Left cardiac atrium (tissue), 4 donors: ENCODE measurements around the gene ADA. TPM values are rescaled to one million over a fixed set of nuclear protein-coding genes. Genes with fewer than 3 reads are reported as not detected.

ENCODE experiments used
- ATAC-seq, 2 donors: fragments of 200-7000 bp; cut with Tn5 transposase; one replicate each; pipeline ENCODE4 v1.9.1; 2020; ENCODE audit warnings: mild to moderate bottlenecking in 2 of 2, moderate library complexity in 2 of 2
- DNase-seq: peaks from one replicate; pipeline ENCODE4 v3.0.0-alpha.2; 2020
- intact Hi-C, 2 donors: fragments of 100-400 bp; cut with DNase I; formaldehyde crosslinking; loops; one replicate each; pipeline versions ENCODE4 v1.14.1 to v1.15.1; 2022 to 2023
- total RNA-seq, 2 donors: library from RNA; stranded (reverse); fragmentation: NEBNext Ultra II Directional; extraction: Animal tissue kit (Norgen Biotek cat#: 25700); gene quantifications; one replicate each; pipeline ENCODE4 v1.2.1, GENCODE V29; 2021
- donor health status: DM: no; HTN: yes; CAD: no.
- donor health status: DM: no; HTN: yes; CAD: no; lungs with severe emphysema.
- donor health status: DM: yes; HTN: yes; CAD: no.
- donor health status: Dilated cardiomyopathy.

Gene ADA
- total RNA-seq, 2 donors from 2014 or later, result 11.3 to 12.2 TPM

DNA sequence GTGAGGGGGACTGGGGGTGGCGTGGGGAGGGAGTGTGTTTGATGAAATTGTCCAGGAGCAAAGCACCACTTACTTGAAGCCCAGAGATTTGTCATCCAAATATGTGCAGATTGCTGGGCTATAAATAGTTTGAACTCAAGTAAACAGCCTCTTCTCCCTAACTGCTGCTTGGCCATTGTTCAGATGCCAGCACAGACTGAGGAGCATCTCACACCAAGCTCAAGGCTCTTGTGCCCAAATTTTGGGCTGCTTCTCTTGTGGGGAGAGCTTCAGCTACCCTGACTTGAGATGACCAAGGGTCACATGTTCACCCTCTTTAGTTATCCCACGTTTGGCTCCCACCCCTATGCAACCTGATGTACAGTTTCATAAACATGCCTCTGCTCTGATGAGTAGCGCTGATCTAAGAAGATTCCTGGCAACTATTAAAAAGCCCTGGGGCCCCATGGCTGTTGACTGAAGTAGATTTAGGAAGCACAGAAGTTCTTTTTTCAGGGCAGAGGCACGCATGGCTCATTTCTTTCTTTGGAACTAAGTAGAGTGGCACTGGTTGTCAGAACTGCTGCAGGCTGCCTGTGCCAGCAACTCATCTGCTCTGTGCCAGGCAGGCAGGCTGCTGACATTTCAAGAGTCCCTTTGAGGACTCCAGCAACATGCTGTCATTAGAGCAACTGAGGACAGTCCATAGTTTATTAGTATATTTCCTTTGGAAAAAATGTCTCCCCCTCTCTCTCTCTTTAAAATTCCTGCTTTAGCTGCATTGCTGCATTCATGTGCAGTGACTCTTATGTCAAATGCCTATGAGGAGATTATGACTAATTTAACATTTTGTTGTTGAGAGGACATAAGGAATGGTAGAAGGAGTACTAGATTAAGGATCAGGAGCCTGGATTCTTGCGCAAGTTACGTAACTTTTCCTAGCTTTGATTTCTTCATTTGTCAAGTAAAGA lies 78.7 kb downstream of the ADA start:
- intact Hi-C loops, result loop anchor here in 1 of 2 donors (5.0 kb wide), 1 partner anchor 34 kb away; no protein-coding TSS in a partner anchor
- ATAC-seq, result peak; percentile 87 to 93
- DNase-seq, result peak; percentile 56

DNA sequence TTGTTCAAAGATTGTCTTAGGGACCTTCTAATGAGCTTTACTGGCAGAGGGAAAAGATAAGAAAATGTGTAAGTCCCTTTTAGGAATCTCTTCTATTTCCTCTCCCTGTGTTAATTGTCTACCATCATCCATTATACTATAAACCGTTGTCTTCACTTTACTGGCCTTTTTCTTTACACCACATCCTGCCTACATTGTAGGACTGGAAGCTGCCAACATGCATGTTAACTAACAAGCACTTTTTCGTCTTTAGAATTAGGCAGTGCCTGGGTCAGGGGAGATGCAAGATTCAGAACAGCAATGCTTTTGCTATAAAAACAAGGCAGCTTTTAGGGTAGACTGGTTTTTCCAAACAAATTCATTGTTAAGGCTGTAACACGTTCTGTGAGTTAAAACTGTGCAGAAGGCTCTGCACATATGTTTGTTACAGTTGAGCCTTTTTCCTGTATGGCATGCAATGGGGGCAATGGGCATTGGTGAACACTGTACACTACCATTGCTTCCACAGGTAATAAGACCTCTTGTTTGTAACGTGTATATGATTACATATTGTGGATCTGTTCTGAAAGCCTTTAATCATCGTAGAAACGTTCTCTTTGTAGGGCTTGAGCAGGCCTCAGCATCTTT lies 80.0 kb downstream of the ADA start:
- ATAC-seq (no peak), DNase-seq (no peak)
- intact Hi-C loops, result loop anchor here in 1 of 2 donors (5.0 kb wide), 1 partner anchor 36 kb away; no protein-coding TSS in a partner anchor

GRCh38 chr20:44570367-44570766 lies 81.1 kb downstream of the ADA start:
- intact Hi-C loops, result loop anchor here in 1 of 2 donors (5.0 kb wide), 1 partner anchor 37 kb away; no protein-coding TSS in a partner anchor
- DNase-seq, result no peak
- no peak for ATAC-seq

Other genes starting within 250 kb of the ADA start
- gene TTPAL, start 175.8 kb downstream of the ADA start, total RNA-seq, result 1 to 10 TPM; 7.2 to 7.6 TPM
- 10 to 100 TPM; 83.9 to 92.8 TPM for gene SERINC3, start 129.6 kb downstream of the ADA start, total RNA-seq
- 100 to 1,000 TPM; 159 to 182 TPM for gene PKIG, start 69.1 kb downstream of the ADA start, total RNA-seq
- gene CCN5, start 63.7 kb upstream of the ADA start, total RNA-seq, result 10 to 100 TPM; 25.1 to 63.6 TPM
- gene KCNK15, start 94.2 kb upstream of the ADA start, total RNA-seq, result 1 to 10 TPM; 2.2 to 2.6 TPM
- under 1 TPM; 0.58 to 0.80 TPM for gene RIMS4, start 158.8 kb upstream of the ADA start, total RNA-seq
- gene YWHAB, start 234.0 kb upstream of the ADA start, total RNA-seq, result 100 to 1,000 TPM; 109 to 140 TPM